Superior temporal gyrus (tissue), 1 donor: Measurements from ENCODE around the gene GRIN3B.

ENCODE experiments used
- DNase-seq: peaks from one replicate; pipeline ENCODE4 v3.0.0-alpha.2; 2016; ENCODE audit errors: extremely low spot score

Gene GRIN3B

GRCh38 chr19:1041835-1042685 lies 41.8 kb downstream of the GRIN3B start:
- no peak for DNase-seq

DNA sequence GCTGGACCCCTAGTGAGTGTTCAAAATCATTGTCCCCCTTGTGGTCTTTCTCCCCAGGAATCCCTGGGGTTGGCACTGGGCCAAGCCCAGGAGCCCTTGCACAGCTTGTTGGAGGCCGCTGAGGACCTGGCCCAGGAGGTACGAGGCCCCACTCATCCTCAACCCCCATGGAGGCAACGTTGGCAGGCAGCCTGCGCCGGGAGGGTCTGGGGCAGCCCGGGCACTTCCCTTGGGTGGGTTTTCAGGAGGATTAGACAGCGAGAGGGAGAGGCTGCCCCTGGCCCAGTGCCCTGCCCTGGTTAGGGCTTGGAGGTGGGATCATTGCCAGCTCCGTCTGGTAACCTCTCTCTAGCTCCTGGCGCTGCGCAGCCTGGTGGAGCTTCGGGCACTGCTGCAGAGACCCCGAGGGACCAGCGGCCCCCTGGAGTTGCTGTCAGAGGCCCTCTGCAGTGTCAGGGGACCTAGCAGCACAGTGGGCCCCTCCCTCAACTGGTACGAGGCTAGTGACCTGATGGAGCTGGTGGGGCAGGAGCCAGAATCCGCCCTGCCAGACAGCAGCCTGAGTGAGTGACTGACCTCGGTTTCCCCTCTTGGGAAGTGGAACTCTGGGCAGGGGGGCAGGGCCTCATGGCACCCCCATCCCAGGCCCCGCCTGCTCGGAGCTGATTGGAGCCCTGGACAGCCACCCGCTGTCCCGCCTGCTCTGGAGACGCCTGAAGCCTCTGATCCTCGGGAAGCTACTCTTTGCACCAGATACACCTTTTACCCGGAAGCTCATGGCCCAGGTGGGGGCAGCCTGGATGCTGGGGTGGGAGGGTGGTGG lies 42.7 kb downstream of the GRIN3B start:
- no peak for DNase-seq

DNA sequence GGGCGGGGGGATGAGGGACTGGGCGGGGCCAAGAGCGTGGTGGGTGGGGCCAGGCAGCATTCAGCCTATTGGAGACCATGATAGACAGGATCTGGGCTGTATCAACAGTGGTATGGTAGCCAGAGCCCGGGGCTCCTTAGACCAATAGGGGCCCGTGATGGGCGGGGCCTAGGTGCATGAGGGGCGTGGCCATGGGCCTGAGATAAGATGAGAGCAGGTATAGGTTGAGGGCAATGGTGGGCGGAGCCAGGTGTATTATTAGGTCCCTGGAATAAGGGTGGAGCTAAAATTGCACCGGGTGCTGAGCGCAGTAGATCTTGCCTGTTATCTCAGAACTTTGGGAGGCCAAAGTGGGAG lies 45.0 kb downstream of the GRIN3B start:
- no peak for DNase-seq

DNA sequence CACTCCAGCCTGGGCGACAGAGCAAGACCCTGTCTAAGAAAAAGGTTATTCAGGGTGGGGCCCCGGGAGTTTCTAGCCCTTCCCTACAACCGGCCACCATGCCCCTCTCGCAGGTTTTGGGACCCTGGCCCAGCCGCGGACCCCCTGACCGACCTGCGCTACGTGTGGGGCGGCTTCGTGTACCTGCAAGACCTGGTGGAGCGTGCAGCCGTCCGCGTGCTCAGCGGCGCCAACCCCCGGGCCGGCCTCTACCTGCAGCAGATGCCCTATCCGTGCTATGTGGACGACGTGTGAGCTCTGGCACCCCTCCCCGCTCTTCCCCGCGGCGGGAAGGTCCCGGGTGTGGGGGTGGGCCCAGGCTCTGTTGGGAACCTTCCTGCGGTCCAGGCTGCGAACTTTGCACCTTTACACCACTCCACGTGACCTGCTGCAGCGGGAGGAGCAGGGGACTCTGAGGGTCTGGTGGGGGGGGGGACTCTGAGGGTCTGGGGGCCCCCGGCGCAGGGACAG lies 46.0 kb downstream of the GRIN3B start:
- DNase-seq = no peak

DNA sequence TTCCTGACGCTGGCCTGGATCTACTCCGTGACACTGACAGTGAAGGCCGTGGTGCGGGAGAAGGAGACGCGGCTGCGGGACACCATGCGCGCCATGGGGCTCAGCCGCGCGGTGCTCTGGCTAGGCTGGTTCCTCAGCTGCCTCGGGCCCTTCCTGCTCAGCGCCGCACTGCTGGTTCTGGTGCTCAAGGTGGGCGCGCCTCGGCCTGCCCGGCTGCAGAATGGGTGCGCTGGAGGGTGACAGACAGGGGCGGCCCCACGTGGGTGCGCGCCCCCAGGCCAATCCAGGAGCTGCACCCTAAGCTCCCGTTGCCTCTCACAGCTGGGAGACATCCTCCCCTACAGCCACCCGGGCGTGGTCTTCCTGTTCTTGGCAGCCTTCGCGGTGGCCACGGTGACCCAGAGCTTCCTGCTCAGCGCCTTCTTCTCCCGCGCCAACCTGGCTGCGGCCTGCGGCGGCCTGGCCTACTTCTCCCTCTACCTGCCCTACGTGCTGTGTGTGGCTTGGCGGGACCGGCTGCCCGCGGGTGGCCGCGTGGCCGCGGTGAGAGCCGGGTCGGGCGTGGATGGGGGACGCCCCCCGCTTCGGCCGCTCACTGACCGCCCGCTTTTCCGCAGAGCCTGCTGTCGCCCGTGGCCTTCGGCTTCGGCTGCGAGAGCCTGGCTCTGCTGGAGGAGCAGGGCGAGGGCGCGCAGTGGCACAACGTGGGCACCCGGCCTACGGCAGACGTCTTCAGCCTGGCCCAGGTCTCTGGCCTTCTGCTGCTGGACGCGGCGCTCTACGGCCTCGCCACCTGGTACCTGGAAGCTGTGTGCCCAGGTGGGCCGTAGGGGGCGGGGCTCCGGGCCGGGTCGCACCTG lies 46.8 kb downstream of the GRIN3B start:
- no peak for DNase-seq

DNA sequence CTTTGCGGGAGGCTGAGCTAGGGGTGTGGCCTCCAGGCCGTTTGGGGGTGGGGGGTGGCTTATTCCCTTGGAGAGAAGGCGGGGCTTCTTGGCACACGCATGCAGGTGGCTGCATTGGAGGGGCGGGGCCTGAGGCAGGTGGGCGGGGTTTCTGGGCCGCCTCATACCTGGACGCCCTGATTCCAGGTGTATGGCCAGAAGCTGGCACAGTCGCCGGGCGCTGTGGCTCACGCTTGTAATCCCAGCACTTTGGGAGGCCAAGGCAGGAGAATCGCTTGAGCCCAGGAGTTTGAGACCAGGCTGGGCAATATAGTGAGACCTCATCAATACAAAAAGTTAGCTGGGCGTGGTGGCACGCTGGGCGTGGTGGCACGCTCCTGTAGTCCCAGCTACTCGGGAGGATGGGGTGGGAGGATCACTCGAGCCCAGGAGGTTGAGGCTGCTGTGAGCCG lies 47.5 kb downstream of the GRIN3B start:
- DNase-seq = no peak

DNA sequence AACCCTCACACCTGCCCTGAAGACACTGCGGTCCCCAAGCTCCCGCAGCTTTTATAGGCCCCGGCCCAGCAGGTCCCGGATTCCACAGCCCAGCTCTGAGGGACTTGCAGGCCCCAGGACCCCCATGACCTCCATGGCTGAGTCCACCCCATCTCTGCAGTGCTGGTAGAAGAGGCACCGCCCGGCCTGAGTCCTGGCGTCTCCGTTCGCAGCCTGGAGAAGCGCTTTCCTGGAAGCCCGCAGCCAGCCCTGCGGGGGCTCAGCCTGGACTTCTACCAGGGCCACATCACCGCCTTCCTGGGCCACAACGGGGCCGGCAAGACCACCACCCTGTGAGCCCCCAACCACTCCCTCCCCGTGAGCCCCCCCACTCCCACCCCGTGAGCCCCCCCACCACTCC lies 48.9 kb downstream of the GRIN3B start:
- DNase-seq = no peak

- DNase-seq = no peak
These were observed 49.6 kb downstream of the GRIN3B start for GRCh38 chr19:1049800-1050199.

DNA sequence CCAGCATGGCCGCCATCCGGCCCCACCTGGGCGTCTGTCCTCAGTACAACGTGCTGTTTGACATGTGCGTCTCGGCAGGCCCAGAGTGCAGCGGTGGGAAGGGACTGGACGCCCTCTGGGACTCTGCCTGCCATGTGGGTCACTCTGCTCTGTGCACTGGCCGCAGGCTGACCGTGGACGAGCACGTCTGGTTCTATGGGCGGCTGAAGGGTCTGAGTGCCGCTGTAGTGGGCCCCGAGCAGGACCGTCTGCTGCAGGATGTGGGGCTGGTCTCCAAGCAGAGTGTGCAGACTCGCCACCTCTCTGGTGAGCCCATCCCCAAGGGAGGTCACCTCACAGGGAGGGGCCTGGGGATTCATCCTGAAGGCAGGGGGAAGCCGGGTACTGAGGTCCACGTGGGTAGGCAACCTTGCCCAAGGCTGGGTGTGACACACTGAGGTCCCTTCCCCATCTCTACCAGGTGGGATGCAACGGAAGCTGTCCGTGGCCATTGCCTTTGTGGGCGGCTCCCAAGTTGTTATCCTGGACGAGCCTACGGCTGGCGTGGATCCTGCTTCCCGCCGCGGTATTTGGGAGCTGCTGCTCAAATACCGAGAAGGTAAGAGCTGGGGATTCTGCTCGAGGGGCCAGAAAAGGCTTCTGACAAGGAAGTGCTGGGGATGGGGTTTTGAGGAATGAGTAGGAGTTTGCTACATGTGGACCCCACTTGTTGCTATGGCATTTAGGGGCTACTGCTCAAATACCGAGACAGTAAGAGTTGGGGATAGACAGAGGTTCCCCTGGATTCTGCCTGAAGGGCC lies 51.0 kb downstream of the GRIN3B start:
- no peak for DNase-seq

DNA sequence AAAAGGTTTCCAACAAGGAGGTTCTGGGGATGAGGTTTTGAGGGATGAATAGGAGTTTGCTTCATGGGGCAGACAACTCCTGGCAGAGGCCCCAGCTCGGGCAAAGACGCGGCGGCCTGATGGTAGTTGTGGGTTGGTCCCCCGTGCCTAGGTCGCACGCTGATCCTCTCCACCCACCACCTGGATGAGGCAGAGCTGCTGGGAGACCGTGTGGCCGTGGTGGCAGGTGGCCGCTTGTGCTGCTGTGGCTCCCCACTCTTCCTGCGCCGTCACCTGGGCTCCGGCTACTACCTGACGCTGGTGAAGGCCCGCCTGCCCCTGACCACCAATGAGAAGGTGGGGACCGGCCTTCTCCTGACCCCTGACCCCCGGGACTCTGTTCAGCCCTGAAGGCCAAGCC lies 51.6 kb downstream of the GRIN3B start:
- no peak for DNase-seq

GRCh38 chr19:1052349-1052975 lies 52.2 kb downstream of the GRIN3B start:
- DNase-seq = no peak

DNA sequence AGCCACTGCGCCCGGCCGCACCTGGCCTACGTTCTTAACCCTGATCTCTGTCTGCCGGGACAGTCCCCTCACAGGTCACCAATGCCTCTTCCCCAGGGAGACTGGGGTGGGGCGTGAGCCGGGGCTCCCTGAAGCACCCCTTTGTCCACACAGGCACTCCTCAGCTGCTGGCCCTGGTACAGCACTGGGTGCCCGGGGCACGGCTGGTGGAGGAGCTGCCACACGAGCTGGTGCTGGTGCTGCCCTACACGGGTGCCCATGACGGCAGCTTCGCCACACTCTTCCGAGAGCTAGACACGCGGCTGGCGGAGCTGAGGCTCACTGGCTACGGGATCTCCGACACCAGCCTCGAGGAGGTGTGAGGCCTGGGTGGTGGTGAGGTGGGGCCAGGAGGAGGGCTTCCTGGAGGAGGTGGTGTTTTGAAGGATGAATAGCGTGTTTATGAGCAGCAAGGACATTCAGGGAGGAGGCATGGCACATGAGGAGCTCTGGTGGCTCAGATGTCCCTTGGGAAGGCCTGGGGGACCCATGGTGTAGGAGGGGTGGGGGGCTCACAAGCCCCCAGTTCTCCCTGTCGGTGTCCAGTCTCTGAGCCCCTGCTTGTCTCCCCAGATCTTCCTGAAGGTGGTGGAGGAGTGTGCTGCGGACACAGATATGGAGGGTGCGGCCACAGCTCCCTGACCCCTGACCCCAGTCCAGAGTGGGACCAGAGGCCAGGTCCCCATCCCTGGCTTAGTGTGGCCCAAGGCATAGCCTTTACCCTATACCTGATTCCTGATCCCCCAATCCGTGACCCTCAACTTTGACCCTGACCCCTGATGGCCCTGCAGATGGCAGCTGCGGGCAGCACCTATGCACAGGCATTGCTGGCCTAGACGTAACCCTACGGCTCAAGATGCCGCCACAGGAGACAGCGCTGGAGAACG lies 53.2 kb downstream of the GRIN3B start:
- no peak for DNase-seq

DNA sequence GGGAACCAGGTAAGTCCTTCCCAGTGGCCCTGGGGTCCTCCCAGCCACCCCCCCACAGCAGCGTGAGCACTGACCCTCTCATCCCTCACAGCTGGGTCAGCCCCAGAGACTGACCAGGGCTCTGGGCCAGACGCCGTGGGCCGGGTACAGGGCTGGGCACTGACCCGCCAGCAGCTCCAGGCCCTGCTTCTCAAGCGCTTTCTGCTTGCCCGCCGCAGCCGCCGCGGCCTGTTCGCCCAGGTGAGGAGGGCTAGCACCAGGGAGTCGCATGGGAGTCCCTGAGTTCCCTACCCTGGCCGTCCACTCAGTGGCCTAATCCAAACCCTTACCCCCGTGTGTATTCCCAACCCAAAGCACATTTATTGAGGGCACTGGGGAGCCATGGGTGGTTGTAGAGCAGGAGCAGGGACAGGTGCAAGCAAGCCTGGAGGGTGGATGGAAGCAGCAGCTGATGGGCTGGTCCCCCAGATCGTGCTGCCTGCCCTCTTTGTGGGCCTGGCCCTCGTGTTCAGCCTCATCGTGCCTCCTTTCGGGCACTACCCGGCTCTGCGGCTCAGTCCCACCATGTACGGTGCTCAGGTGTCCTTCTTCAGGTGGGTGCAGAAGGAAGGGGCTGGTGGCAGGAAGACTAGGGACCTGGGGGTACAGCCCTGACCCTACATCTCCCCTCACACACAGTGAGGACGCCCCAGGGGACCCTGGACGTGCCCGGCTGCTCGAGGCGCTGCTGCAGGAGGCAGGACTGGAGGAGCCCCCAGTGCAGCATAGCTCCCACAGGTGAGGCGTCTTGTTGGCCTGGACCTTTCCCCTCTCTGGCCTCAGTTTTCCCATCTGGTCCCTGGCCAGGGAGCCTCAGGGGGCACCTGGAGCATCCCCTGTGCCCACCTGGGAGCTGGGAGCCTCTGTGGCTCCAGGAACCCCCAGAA lies 54.1 kb downstream of the GRIN3B start:
- DNase-seq = no peak

DNA sequence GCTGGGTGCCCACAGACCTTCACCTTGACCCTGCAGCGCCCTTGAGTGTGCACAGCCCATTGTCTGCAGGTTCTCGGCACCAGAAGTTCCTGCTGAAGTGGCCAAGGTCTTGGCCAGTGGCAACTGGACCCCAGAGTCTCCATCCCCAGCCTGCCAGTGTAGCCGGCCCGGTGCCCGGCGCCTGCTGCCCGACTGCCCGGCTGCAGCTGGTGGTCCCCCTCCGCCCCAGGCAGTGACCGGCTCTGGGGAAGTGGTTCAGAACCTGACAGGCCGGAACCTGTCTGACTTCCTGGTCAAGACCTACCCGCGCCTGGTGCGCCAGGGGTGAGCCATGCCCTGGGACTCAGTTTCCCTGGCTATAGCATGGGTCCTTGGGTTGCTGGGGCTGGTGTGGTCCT lies 54.8 kb downstream of the GRIN3B start:
- DNase-seq = no peak

GRCh38 chr19:1055886-1056620 lies 55.8 kb downstream of the GRIN3B start:
- no peak for DNase-seq

- no peak for DNase-seq
These were observed 57.1 kb downstream of the GRIN3B start for GRCh38 chr19:1057176-1057855.

DNA sequence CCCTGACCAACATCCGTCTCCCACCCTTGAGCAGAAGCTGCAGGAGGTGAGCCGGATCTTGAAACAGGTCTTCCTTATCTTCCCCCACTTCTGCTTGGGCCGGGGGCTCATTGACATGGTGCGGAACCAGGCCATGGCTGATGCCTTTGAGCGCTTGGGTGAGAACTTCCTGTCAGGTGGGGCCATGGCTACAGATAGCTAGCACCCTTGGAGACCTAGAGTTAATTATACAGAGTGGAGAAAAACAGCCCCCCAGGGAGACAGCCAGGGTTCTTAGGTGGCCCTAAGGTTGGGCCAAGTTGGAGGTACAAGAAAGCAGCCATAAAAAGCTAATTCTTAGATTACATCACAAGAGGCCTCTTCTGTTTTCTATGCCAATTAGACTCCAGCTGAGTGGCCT lies 57.9 kb downstream of the GRIN3B start:
- no peak for DNase-seq
